IMR-90 (cell line): Measurements from ENCODE around the gene TNNT1. TPM values are rescaled to one million over a fixed set of nuclear protein-coding genes. Genes with fewer than 3 reads are reported as not detected.

Source experiments
- ATAC-seq: fragments of 200-7000 bp; cut with Tn5 transposase; 2 replicates; pipeline ENCODE4 v1.9.1; 2020; ENCODE audit warnings: low read depth, mild to moderate bottlenecking, moderate library complexity
- BruUV-seq: library from RNA; stranded (reverse); fragments of 400-500 nt; replicated peaks from 2 replicates; lab custom pipeline; 2021; lab: Mats Ljungman, UMichigan
- CTCF ChIA-PET: fragments of 300-600 bp; formaldehyde crosslinking; extraction: SDS; loops from one replicate; lab custom pipeline; 2021; ENCODE audit warnings: antibody characterized with exemption; lab: Yijun Ruan, JAX
- POLR2A ChIA-PET: fragments of 300-600 bp; sonication (Branson Sonifier 250); formaldehyde crosslinking; loops from one replicate; lab custom pipeline; 2022; ENCODE audit warnings: antibody characterized with exemption; ENCODE audit not compliant: unreplicated experiment; lab: Charles Lee
- DNase-seq: peaks from one replicate; pipeline ENCODE4 v3.0.0; 2013
- H2AFZ ChIP-seq: replicated peaks from 2 replicates; pipeline ENCODE3; 2013; ENCODE audit warnings: low read length, mild to moderate bottlenecking; ENCODE audit not compliant: poor library complexity
- H2AK5ac ChIP-seq: 2 replicates; pipeline ENCODE4 v1.6.1; 2013; ENCODE audit warnings: low read depth, low read length, inconsistent platforms
- H2AK9ac ChIP-seq: replicated peaks from 2 replicates; pipeline ENCODE3; 2013; ENCODE audit warnings: mild to moderate bottlenecking, low read depth, low read length, moderate library complexity; ENCODE audit not compliant: poor library complexity
- H2BK120ac ChIP-seq: 2 replicates; pipeline ENCODE4 v1.6.1; 2013; ENCODE audit warnings: low read depth, low read length, inconsistent platforms
- H2BK15ac ChIP-seq: 3 replicates; pipeline ENCODE4 v1.6.1; 2013; ENCODE audit warnings: low read depth, low read length, inconsistent platforms
- H2BK20ac ChIP-seq: 2 replicates; pipeline ENCODE4 v1.6.1; 2013; ENCODE audit warnings: low read depth, mild to moderate bottlenecking, inconsistent platforms, low read length, moderate library complexity
- H2BK5ac ChIP-seq: 2 replicates; pipeline ENCODE4 v1.6.1; 2013; ENCODE audit warnings: mild to moderate bottlenecking, low read depth, low read length, inconsistent platforms; ENCODE audit not compliant: poor library complexity, severe bottlenecking
- H3K14ac ChIP-seq: replicated peaks from 2 replicates; pipeline ENCODE4 v1.6.1; 2013; ENCODE audit warnings: low read depth, low read length, inconsistent platforms
- H3K18ac ChIP-seq: 2 replicates; pipeline ENCODE4 v1.6.1; 2013; ENCODE audit warnings: low read depth, low read length, control low read depth
- H3K23ac ChIP-seq: 2 replicates; pipeline ENCODE4 v1.6.1; 2013; ENCODE audit warnings: low read depth, low read length, inconsistent platforms
- H3K27ac ChIP-seq: 2 replicates; pipeline ENCODE4 v1.5.1; 2013; ENCODE audit warnings: mild to moderate bottlenecking, control low read depth, low read length; ENCODE audit not compliant: insufficient read depth
- H3K27me3 ChIP-seq: 2 replicates; pipeline ENCODE4 v1.6.1; 2013; ENCODE audit warnings: low read length; ENCODE audit not compliant: control insufficient read depth, insufficient read depth
- H3K36me3 ChIP-seq: 2 replicates; pipeline ENCODE4 v1.6.1; 2013; ENCODE audit warnings: low read length, mixed read lengths; ENCODE audit not compliant: control insufficient read depth, insufficient read depth
- H3K4ac ChIP-seq: 2 replicates; pipeline ENCODE4 v1.6.1; 2013; ENCODE audit warnings: low read depth, low read length, inconsistent platforms
- H3K4me1 ChIP-seq: 2 replicates; pipeline ENCODE4 v1.6.1; 2013; ENCODE audit warnings: low read length, mixed read lengths; ENCODE audit not compliant: control insufficient read depth, insufficient read depth
- H3K4me2 ChIP-seq: 2 replicates; pipeline ENCODE4 v1.6.1; 2013; ENCODE audit warnings: low read depth, mild to moderate bottlenecking, control low read depth, low read length, moderate library complexity
- H3K4me3 ChIP-seq: 2 replicates; pipeline ENCODE4 v1.5.1; 2013; ENCODE audit warnings: low read depth, mild to moderate bottlenecking, control low read depth, low read length, moderate library complexity; ENCODE audit not compliant: insufficient read depth
- H3K56ac ChIP-seq: 2 replicates; pipeline ENCODE4 v1.6.1; 2013; ENCODE audit warnings: low read length, inconsistent platforms; ENCODE audit not compliant: insufficient read depth; ENCODE audit errors: extremely low read depth
- H3K79me1 ChIP-seq, 2 experiments: 2 replicates each; pipeline ENCODE4 v1.6.1; 2013; ENCODE audit warnings: low read length in 2 of 2, inconsistent platforms in 1 of 2, low read depth in 1 of 2
- H3K9ac ChIP-seq: 2 replicates; pipeline ENCODE4 v1.6.1; 2013; ENCODE audit warnings: low read depth, low read length, control low read depth
- H3K9me1 ChIP-seq: 2 replicates; pipeline ENCODE4 v1.6.1; 2013; ENCODE audit warnings: low read length, inconsistent platforms; ENCODE audit not compliant: insufficient read depth
- H3K9me3 ChIP-seq: 2 replicates; pipeline ENCODE4 v1.6.1; 2013; ENCODE audit warnings: low read length; ENCODE audit not compliant: control insufficient read depth, insufficient read depth
- H4K20me1 ChIP-seq: 2 replicates; pipeline ENCODE4 v1.6.1; 2013; ENCODE audit warnings: low read length, inconsistent platforms; ENCODE audit not compliant: insufficient read depth
- H4K5ac ChIP-seq: 2 replicates; pipeline ENCODE4 v1.6.1; 2013; ENCODE audit warnings: mild to moderate bottlenecking, low read depth, low read length, control low read depth
- H4K8ac ChIP-seq, 2 experiments: 2 replicates each; pipeline ENCODE4 v1.6.1; 2013; ENCODE audit warnings: low read depth in 2 of 2, low read length in 2 of 2, control low read depth in 1 of 2, inconsistent platforms in 1 of 2
- H4K91ac ChIP-seq: 2 replicates; pipeline ENCODE4 v1.6.1; 2013; ENCODE audit warnings: low read depth, low read length, inconsistent platforms; ENCODE audit not compliant: insufficient read depth
- CEBPB ChIP-seq: IDR thresholded peaks from 2 replicates; pipeline ENCODE4 v1.6.1; 2012; ENCODE audit warnings: low read depth, low read length, improper control_type of control experiment
- CHD1 ChIP-seq: IDR thresholded peaks from 2 replicates; pipeline ENCODE4 v1.6.1; 2012; ENCODE audit warnings: low read depth, low read length, improper control_type of control experiment
- FOS ChIP-seq: fragments of 150-350 bp; IDR thresholded peaks from 2 replicates; pipeline ENCODE4 v1.6.1; 2016; ENCODE audit warnings: low read depth, low read length
- MAFK ChIP-seq: IDR thresholded peaks from 2 replicates; pipeline ENCODE4 v1.6.1; 2012; ENCODE audit warnings: low read depth, low read length, improper control_type of control experiment
- MAZ ChIP-seq: IDR thresholded peaks from 2 replicates; pipeline ENCODE4 v1.6.1; 2012; ENCODE audit warnings: low read depth, mild to moderate bottlenecking, low read length, improper control_type of control experiment, moderate library complexity, borderline replicate concordance
- MXI1 ChIP-seq: IDR thresholded peaks from 2 replicates; pipeline ENCODE4 v1.6.1; 2012; ENCODE audit warnings: low read depth, mild to moderate bottlenecking, low read length, moderate library complexity, borderline replicate concordance
- POLR2A ChIP-seq: IDR thresholded peaks from 2 replicates; pipeline ENCODE4 v1.6.1; 2012; ENCODE audit warnings: mild to moderate bottlenecking, low read depth, low read length
- RAD21 ChIP-seq: IDR thresholded peaks from 2 replicates; pipeline ENCODE4 v1.6.1; 2012; ENCODE audit warnings: low read length, improper control_type of control experiment
- RFX5 ChIP-seq: IDR thresholded peaks from 2 replicates; pipeline ENCODE4 v1.8.0; 2012; ENCODE audit warnings: low read depth, mild to moderate bottlenecking, low read length, moderate library complexity
- SMC3 ChIP-seq: fragments of 150-350 bp; IDR thresholded peaks from 2 replicates; pipeline ENCODE4 v1.6.1; 2016; ENCODE audit warnings: low read depth, mild to moderate bottlenecking, antibody characterized with exemption, low read length, moderate library complexity
- WGBS, 2 experiments: methylation state at CpG; one replicate each; pipeline versions ENCODE4 v1.1.5 to v1.1.7; 2013; ENCODE audit warnings: missing lambda C conversion rate in 2 of 2; ENCODE audit not compliant: insufficient read length in 1 of 2; ENCODE audit errors: extremely low coverage in 2 of 2; 5-methylcytosine and 5-hydroxymethylcytosine counted together
- dilution Hi-C: fragments of 300-500 bp; cut with HindIII; formaldehyde crosslinking; loops from one replicate; pipeline ENCODE4 v1.14.3; 2018; ENCODE audit warnings: low sequenced_read_pairs; ENCODE audit not compliant: unreplicated experiment
- in situ Hi-C: fragments of 300-500 bp; cut with MboI; formaldehyde crosslinking; loops from 3 replicates; pipeline ENCODE4 v1.14.3; 2019; ENCODE audit warnings: low sequenced_read_pairs, inconsistent platforms, mixed read lengths
- intact Hi-C: fragments of 100-400 bp; cut with micrococcal nuclease; formaldehyde crosslinking; loops from 2 replicates; pipeline ENCODE4 v1.10.0; 2022
- polyA plus RNA-seq, 3 experiments: library from polyadenylated mRNA; depleted of rRNA; stranded (reverse); fragments of >200 nt; gene quantifications; 2 replicates each; pipeline ENCODE4 v1.2.3, GENCODE V29; 2012; ENCODE audit warnings: low replicate concordance in 1 of 3
- total RNA-seq: library from RNA; depleted of rRNA; stranded (reverse); fragments of >200 nt; gene quantifications from 2 replicates; pipeline ENCODE4 v1.2.3, GENCODE V29; 2012
- TF ChIP-seq, protein P1 (sequence below): conservative IDR thresholded peaks from 2 replicates; pipeline ENCODE4 v1.5.1; 2012; ENCODE audit warnings: mild to moderate bottlenecking, low read depth, low read length, improper control_type of control experiment
- TF ChIP-seq, protein P2 (sequence below): fragments of 150-350 bp; IDR thresholded peaks from 2 replicates; pipeline ENCODE4 v1.6.1; 2017; ENCODE audit warnings: mild to moderate bottlenecking, antibody characterized with exemption, low read length, low read depth

TNNT1 gene
- total and polyA plus RNA-seq, 2 of the 4 experiments (the other 2 are of a cell fraction): 1.3 to 2.6 TPM

DNA sequence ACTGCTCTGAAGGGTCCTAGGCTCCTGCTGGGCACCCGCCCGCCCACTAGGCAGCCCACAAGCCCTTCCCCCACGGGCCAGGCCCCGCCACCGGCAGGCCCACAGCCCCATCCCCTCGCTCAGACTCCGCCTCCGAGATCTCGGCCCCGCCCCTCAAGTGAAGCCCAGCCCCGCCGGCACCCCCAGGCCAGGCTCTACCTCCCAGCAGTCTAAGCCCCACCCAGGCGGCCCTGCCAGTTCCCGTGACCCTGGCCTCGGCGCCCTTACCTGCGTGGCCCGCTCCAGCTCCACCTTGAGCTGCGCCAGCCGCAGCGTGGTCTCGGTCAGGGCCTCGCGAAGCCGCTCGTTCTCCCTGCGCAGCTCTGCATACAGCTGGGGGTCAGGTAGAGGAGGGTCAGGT, 57.1 kb downstream of the TNNT1 start:
- CTCF ChIA-PET: no interaction called here
- POLR2A ChIA-PET: no interaction called here

More for the DNA sequence above, 57.1 kb downstream of the TNNT1 start:
- no peaks in the 10 kb centered on the region; the same call in 1 of the 2 replicates for H3K9me1 ChIP-seq
- H4K8ac ChIP-seq: no peak overlapping the region
- intact Hi-C loops: no loop called here
- H4K20me1 ChIP-seq: peaks cover 26% of the 10 kb centered on the region
- H3K4ac ChIP-seq: no peak overlapping the region
- H2BK120ac ChIP-seq: no peak overlapping the region
- H3K23ac ChIP-seq: no peak overlapping the region
- 84% methylated on average over 16 of the region's 27 CpGs; no CpG with 5 or more reads in 1 of the 2 experiments for WGBS, 2 experiments
- H3K9me3 ChIP-seq: no peaks in the 10 kb centered on the region
- no peak overlapping the region for H2AK5ac ChIP-seq
- H3K27me3 ChIP-seq: no peaks in the 10 kb centered on the region
- no peak overlapping the region for H3K4me3 ChIP-seq
- H2BK15ac ChIP-seq: no peak overlapping the region
- dilution Hi-C loops: no loop called here
- peaks cover 0 to 12% of the 10 kb centered on the region in 2 experiments; a peak in 2 of 4 replicates for H3K79me1 ChIP-seq
- H3K9ac ChIP-seq: no peak overlapping the region
- DNase-seq (no peak), ATAC-seq (no peak)
- H3K18ac ChIP-seq: no peak overlapping the region
- BruUV-seq: no TSS peak
- no peak overlapping the region for H3K4me2 ChIP-seq
- no peak overlapping the region for H2BK5ac ChIP-seq
- no peak overlapping the region for H3K27ac ChIP-seq
- TF ChIP-seq, protein P1, sequence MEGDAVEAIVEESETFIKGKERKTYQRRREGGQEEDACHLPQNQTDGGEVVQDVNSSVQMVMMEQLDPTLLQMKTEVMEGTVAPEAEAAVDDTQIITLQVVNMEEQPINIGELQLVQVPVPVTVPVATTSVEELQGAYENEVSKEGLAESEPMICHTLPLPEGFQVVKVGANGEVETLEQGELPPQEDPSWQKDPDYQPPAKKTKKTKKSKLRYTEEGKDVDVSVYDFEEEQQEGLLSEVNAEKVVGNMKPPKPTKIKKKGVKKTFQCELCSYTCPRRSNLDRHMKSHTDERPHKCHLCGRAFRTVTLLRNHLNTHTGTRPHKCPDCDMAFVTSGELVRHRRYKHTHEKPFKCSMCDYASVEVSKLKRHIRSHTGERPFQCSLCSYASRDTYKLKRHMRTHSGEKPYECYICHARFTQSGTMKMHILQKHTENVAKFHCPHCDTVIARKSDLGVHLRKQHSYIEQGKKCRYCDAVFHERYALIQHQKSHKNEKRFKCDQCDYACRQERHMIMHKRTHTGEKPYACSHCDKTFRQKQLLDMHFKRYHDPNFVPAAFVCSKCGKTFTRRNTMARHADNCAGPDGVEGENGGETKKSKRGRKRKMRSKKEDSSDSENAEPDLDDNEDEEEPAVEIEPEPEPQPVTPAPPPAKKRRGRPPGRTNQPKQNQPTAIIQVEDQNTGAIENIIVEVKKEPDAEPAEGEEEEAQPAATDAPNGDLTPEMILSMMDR: no peak
- no peak for TF ChIP-seq CHD1
- TF ChIP-seq RAD21: no peak
- TF ChIP-seq, protein P2, sequence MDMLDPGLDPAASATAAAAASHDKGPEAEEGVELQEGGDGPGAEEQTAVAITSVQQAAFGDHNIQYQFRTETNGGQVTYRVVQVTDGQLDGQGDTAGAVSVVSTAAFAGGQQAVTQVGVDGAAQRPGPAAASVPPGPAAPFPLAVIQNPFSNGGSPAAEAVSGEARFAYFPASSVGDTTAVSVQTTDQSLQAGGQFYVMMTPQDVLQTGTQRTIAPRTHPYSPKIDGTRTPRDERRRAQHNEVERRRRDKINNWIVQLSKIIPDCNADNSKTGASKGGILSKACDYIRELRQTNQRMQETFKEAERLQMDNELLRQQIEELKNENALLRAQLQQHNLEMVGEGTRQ: no peak
- no peak for TF ChIP-seq MAZ
- no peak for TF ChIP-seq SMC3
- TF ChIP-seq POLR2A: no peak
- no peak for TF ChIP-seq CEBPB
- no peak for TF ChIP-seq MXI1
- TF ChIP-seq MAFK: no peak
- TF ChIP-seq FOS: no peak
- no peak for TF ChIP-seq RFX5
- H3K14ac ChIP-seq: no peak overlapping the region
- in situ Hi-C loops: no loop called here
- H2AK9ac ChIP-seq: no peak overlapping the region
- H4K5ac ChIP-seq: no peak overlapping the region
- H3K4me1 ChIP-seq: peaks cover 6% of the 10 kb centered on the region; the same call in 1 of the 2 replicates
- H2AFZ ChIP-seq: no peak overlapping the region
- H4K91ac ChIP-seq: no peak overlapping the region
- peaks cover 29% of the 10 kb centered on the region for H3K36me3 ChIP-seq
- H2BK20ac ChIP-seq: no peak overlapping the region
- H3K56ac ChIP-seq: no peak overlapping the region
